ENCODE results near the gene HS6ST3.
A peak's percentile ranks its signal among the peaks of the same experiment; 100 is the strongest.

Gene HS6ST3

GRCh38 chr13:96667294-96668018, 577.5 kb downstream of the HS6ST3 start:
- ATAC-seq (ENCODE audit: low read depth) (no peak), DNase-seq (ENCODE audit: low spot score) (no peak)
- Histone ChIP-seq H3K27me3 (ENCODE audit: insufficient read depth, poor library complexity, severe bottlenecking) (no peaks in the 10 kb centered on the region), H3K4me3 (ENCODE audit: severe bottlenecking) (no peak overlapping the region), H3K9me3 (ENCODE audit: severe bottlenecking) (no peaks in the 10 kb centered on the region), H3K27ac (ENCODE audit: poor library complexity, severe bottlenecking) (no peak overlapping the region), H3K4me1 (ENCODE audit: insufficient read depth, poor library complexity, severe bottlenecking) (peaks cover 18% of the 10 kb centered on the region), H3K36me3 (ENCODE audit: low read depth) (no peaks in the 10 kb centered on the region)
- no peak for TF ChIP-seq CTCF (IDR thresholded peaks at IDR 0.05; ENCODE audit: poor library complexity, severe bottlenecking)

GRCh38 chr13:96671073-96671472, 581.2 kb downstream of the HS6ST3 start:
- Histone ChIP-seq H3K27ac (ENCODE audit: poor library complexity, severe bottlenecking) (peak overlapping the region; percentile 61), H3K4me1 (ENCODE audit: insufficient read depth, poor library complexity, severe bottlenecking) (peaks cover 20% of the 10 kb centered on the region), H3K9me3 (ENCODE audit: severe bottlenecking) (no peaks in the 10 kb centered on the region), H3K27me3 (ENCODE audit: insufficient read depth, poor library complexity, severe bottlenecking) (no peaks in the 10 kb centered on the region), H3K36me3 (ENCODE audit: low read depth) (no peaks in the 10 kb centered on the region), H3K4me3 (ENCODE audit: severe bottlenecking) (no peak overlapping the region)
- ATAC-seq (ENCODE audit: low read depth) (peak; percentile 72), DNase-seq (ENCODE audit: low spot score) (no peak)
- no peak for TF ChIP-seq CTCF (IDR thresholded peaks at IDR 0.05; ENCODE audit: poor library complexity, severe bottlenecking)

GRCh38 chr13:96672016-96672415, 582.1 kb downstream of the HS6ST3 start:
- Histone ChIP-seq H3K27ac (ENCODE audit: poor library complexity, severe bottlenecking) (peak overlapping the region; percentile 61), H3K27me3 (ENCODE audit: insufficient read depth, poor library complexity, severe bottlenecking) (no peaks in the 10 kb centered on the region), H3K9me3 (ENCODE audit: severe bottlenecking) (no peaks in the 10 kb centered on the region), H3K4me1 (ENCODE audit: insufficient read depth, poor library complexity, severe bottlenecking) (peaks cover 20% of the 10 kb centered on the region), H3K4me3 (ENCODE audit: severe bottlenecking) (no peak overlapping the region), H3K36me3 (ENCODE audit: low read depth) (no peaks in the 10 kb centered on the region)
- DNase-seq (ENCODE audit: low spot score) (no peak), ATAC-seq (ENCODE audit: low read depth) (peak; percentile 92)
- TF ChIP-seq CTCF (IDR thresholded peaks at IDR 0.05; ENCODE audit: poor library complexity, severe bottlenecking) = no peak

GRCh38 chr13:96673825-96674224, 583.9 kb downstream of the HS6ST3 start:
- Histone ChIP-seq H3K4me1 (ENCODE audit: insufficient read depth, poor library complexity, severe bottlenecking) (peaks cover 20% of the 10 kb centered on the region), H3K9me3 (ENCODE audit: severe bottlenecking) (no peaks in the 10 kb centered on the region), H3K4me3 (ENCODE audit: severe bottlenecking) (no peak overlapping the region), H3K27me3 (ENCODE audit: insufficient read depth, poor library complexity, severe bottlenecking) (no peaks in the 10 kb centered on the region), H3K27ac (ENCODE audit: poor library complexity, severe bottlenecking) (no peak overlapping the region), H3K36me3 (ENCODE audit: low read depth) (no peaks in the 10 kb centered on the region)
- no peak for ATAC-seq (ENCODE audit: low read depth)
- DNase-seq (ENCODE audit: low spot score) = no peak
- no peak for TF ChIP-seq CTCF (IDR thresholded peaks at IDR 0.05; ENCODE audit: poor library complexity, severe bottlenecking)

- ATAC-seq (ENCODE audit: low read depth) = no peak
- no peak for DNase-seq (ENCODE audit: low spot score)
- TF ChIP-seq CTCF (IDR thresholded peaks at IDR 0.05; ENCODE audit: poor library complexity, severe bottlenecking) = no peak
- Histone ChIP-seq H3K4me3 (ENCODE audit: severe bottlenecking) (no peak overlapping the region), H3K4me1 (ENCODE audit: insufficient read depth, poor library complexity, severe bottlenecking) (peaks cover 6% of the 10 kb centered on the region), H3K36me3 (ENCODE audit: low read depth) (no peaks in the 10 kb centered on the region), H3K27ac (ENCODE audit: poor library complexity, severe bottlenecking) (no peak overlapping the region), H3K9me3 (ENCODE audit: severe bottlenecking) (no peaks in the 10 kb centered on the region), H3K27me3 (ENCODE audit: insufficient read depth, poor library complexity, severe bottlenecking) (no peaks in the 10 kb centered on the region)
These were observed 587.1 kb downstream of the HS6ST3 start for GRCh38 chr13:96677029-96677428.
